Psoas muscle (tissue), 8 donors: ENCODE results near the gene EREG. TPM values are rescaled to one million over a fixed set of nuclear protein-coding genes. Genes with fewer than 3 reads are reported as not detected.

Experiments used
- ATAC-seq, 4 donors: fragments of 200-7000 bp; cut with Tn5 transposase; one replicate each; pipeline ENCODE4 v1.9.1; 2020; ENCODE audit warnings: moderate library complexity in 3 of 4, mild to moderate bottlenecking in 2 of 4
- DNase-seq, 2 donors: peaks; one replicate each; pipeline ENCODE4 v3.0.0-alpha.2; 2020
- H3K27ac ChIP-seq: fragments of 200-600 bp; one replicate; pipeline ENCODE4 v1.8.0; 2022
- H3K27me3 ChIP-seq, 3 donors: fragments of 200-600 bp in 1 of 3; one replicate each; pipeline versions ENCODE4 v1.6.1 to v1.8.0; 2013 to 2022; ENCODE audit warnings: low read length in 2 of 3, mild to moderate bottlenecking in 2 of 3, moderate library complexity in 1 of 3; ENCODE audit not compliant: insufficient read depth in 3 of 3
- H3K36me3 ChIP-seq, 2 donors: fragments of 200-600 bp in 1 of 2; one replicate each; pipeline versions ENCODE4 v1.6.1 to v1.8.0; 2013 to 2022; ENCODE audit warnings: low read depth in 1 of 2, mild to moderate bottlenecking in 1 of 2, moderate library complexity in 1 of 2; ENCODE audit not compliant: insufficient read depth in 1 of 2
- H3K4me1 ChIP-seq: fragments of 200-600 bp; one replicate; pipeline ENCODE4 v1.8.0; 2022
- H3K4me3 ChIP-seq: fragments of 200-600 bp; one replicate; pipeline ENCODE4 v1.8.0; 2022; ENCODE audit warnings: mild to moderate bottlenecking
- H3K9me3 ChIP-seq: fragments of 200-600 bp; one replicate; pipeline ENCODE4 v1.8.0; 2022
- WGBS, 3 donors: extraction: QIAGEN DNeasy Blood & Tissue Kit; methylation state at CpG; one replicate each; pipeline versions ENCODE4 v1.1.6 to v1.1.7; 2013; 5-methylcytosine and 5-hydroxymethylcytosine counted together
- intact Hi-C, 2 donors: fragments of 100-400 bp; cut with DNase I; formaldehyde crosslinking; loops; one replicate each; pipeline versions ENCODE4 v1.11.0 to v1.14.2; 2022
- polyA plus RNA-seq, 3 donors: library from polyadenylated mRNA; stranded (reverse); fragments of 200-250 nt; gene quantifications; one replicate each; pipeline ENCODE4 v1.2.3, GENCODE V29; 2013
- total RNA-seq, 4 donors: library from RNA; stranded (reverse); fragmentation: NEBNext Ultra II Directional in 2 of 4; extraction: Animal tissue kit (Norgen Biotek cat#: 25700) in 2 of 4; gene quantifications; one replicate each; pipeline versions ENCODE4 v1.2.1 to v1.2.4, GENCODE V29; 2021 to 2023
- TF ChIP-seq, protein P1 (sequence below): fragments of 200-600 bp; IDR thresholded peaks from one replicate; pipeline ENCODE4 v1.8.0; 2022; ENCODE audit warnings: antibody characterized with exemption
- donor health status: healthy with polysubstance abuse.
- donor health status: DM: no; HTN: no; CAD: no; lungs with moderate emphysema.
- donor health status: Bipolar disorder and iron deficiency.
- donor health status: healthy.
- donor health status: DM: yes; HTN: yes; CAD: no.
- donor health status: DM: no; HTN: no; CAD: no.
- donor health status: DM: no; HTN: no; CAD: no.
- donor health status: DM: yes; HTN: yes; CAD: no.

Gene EREG
- total and polyA plus RNA-seq, 7 donors, result 0.03 to 0.20 TPM; not detected in 5

DNA sequence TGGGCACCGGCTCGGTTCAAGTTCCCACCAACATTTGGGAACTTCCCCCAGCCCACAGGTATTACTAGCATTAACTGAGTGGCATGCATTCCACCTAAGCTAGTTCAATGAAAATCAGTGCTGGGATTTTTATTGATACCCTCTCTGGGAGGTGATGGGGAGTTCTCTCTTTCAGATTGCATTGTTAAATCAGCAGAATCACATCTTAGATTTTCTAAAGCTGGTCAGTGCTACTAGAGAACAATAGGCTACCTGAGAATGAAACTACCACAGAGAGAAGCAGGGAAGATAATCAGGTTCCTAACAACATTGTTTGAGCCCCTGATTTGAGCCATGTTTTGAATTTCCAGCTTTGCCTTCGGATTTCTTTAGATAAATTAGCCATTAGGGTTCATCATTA is 40.7 kb upstream of the EREG start:
- TF ChIP-seq, protein P1, sequence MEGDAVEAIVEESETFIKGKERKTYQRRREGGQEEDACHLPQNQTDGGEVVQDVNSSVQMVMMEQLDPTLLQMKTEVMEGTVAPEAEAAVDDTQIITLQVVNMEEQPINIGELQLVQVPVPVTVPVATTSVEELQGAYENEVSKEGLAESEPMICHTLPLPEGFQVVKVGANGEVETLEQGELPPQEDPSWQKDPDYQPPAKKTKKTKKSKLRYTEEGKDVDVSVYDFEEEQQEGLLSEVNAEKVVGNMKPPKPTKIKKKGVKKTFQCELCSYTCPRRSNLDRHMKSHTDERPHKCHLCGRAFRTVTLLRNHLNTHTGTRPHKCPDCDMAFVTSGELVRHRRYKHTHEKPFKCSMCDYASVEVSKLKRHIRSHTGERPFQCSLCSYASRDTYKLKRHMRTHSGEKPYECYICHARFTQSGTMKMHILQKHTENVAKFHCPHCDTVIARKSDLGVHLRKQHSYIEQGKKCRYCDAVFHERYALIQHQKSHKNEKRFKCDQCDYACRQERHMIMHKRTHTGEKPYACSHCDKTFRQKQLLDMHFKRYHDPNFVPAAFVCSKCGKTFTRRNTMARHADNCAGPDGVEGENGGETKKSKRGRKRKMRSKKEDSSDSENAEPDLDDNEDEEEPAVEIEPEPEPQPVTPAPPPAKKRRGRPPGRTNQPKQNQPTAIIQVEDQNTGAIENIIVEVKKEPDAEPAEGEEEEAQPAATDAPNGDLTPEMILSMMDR, result no peak
- no peak overlapping the region for H3K4me3 ChIP-seq
- H3K36me3 ChIP-seq, result no peaks in the 10 kb centered on the region
- H3K9me3 ChIP-seq, result no peaks in the 10 kb centered on the region
- H3K4me1 ChIP-seq, result no peaks in the 10 kb centered on the region
- ATAC-seq, result no peak
- intact Hi-C loops, result no loop called here
- peaks cover 0 to 9% (median 0%) of the 10 kb centered on the region in 3 donors for H3K27me3 ChIP-seq
- WGBS, 3 donors, result 74 to 84% (median 74%) methylated on average over 3 of the region's 3 CpGs
- DNase-seq, result no peak
- no peak overlapping the region for H3K27ac ChIP-seq

DNA sequence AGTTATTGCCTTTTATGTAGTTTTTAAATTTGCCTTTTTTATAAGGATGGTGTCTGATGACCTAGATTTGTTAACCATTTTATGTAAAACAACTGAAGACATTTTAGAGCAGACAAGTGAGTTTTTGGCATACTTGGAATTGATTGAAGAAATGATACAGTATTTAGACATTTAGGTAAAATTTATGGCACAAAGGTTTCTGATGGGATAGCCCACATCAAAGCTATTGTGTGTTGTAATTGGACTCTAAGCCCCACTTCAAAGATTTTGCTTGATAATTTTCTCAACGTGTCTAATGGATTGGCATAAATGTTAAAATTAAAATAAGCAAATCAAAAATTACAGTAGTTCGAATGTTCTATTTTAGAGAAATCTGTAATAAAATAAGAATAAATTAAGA is 39.1 kb upstream of the EREG start:
- Histone ChIP-seq H3K9me3 (no peaks in the 10 kb centered on the region), H3K4me1 (no peaks in the 10 kb centered on the region), H3K27me3 (peaks cover 0 to 9% (median 0%) of the 10 kb centered on the region in 3 donors), H3K27ac (no peak overlapping the region), H3K36me3 (no peaks in the 10 kb centered on the region), H3K4me3 (no peak overlapping the region)
- ATAC-seq (no peak), DNase-seq (no peak)
- intact Hi-C loops, result no loop called here
- 44 to 60% (median 46%) methylated on average over 2 of the region's 2 CpGs for WGBS, 3 donors
- TF ChIP-seq, protein P1, result no peak

DNA sequence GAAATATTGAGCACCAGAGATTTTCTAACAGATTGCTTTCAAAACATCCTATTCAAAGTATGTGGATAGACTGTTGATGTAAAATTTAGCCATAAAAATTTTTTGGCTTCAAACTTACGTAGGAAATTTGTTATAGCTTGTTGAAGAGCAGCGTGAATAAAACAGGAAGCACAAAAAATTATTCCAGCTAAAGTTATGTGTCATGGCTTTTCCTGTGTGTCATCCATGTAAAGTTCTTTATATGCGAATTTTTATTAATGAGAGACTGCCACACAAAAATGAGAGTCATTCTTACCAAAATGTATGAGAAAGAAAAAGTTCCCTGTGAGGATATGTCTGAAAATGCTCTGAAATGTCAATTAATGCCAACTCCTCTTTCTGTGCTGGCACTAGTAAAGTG is 37.2 kb upstream of the EREG start:
- no peaks in the 10 kb centered on the region for H3K4me1 ChIP-seq
- TF ChIP-seq, protein P1, result no peak
- H3K4me3 ChIP-seq, result no peak overlapping the region
- ATAC-seq (no peak), DNase-seq (no peak)
- peaks cover 0 to 9% (median 0%) of the 10 kb centered on the region in 3 donors for H3K27me3 ChIP-seq
- no peaks in the 10 kb centered on the region for H3K9me3 ChIP-seq
- H3K36me3 ChIP-seq, result no peaks in the 10 kb centered on the region
- intact Hi-C loops, result no loop called here
- no peak overlapping the region for H3K27ac ChIP-seq
- 20 to 27% (median 26%) methylated on average over 3 of the region's 3 CpGs for WGBS, 3 donors

GRCh38 chr4:74328501-74328900 is 36.4 kb upstream of the EREG start:
- H3K27me3 ChIP-seq, result peaks cover 0 to 9% (median 0%) of the 10 kb centered on the region in 3 donors
- no peak for ATAC-seq
- no peaks in the 10 kb centered on the region for H3K9me3 ChIP-seq
- no peak overlapping the region for H3K27ac ChIP-seq
- 84 to 90% (median 86%) methylated on average over 1 of the region's 1 CpG for WGBS, 3 donors
- no peaks in the 10 kb centered on the region for H3K4me1 ChIP-seq
- DNase-seq, result no peak
- intact Hi-C loops, result no loop called here
- TF ChIP-seq, protein P1, result no peak
- no peak overlapping the region for H3K4me3 ChIP-seq
- H3K36me3 ChIP-seq, result no peaks in the 10 kb centered on the region

GRCh38 chr4:74329307-74329706 is 35.6 kb upstream of the EREG start:
- Histone ChIP-seq H3K27me3 (peaks cover 0 to 12% (median 0%) of the 10 kb centered on the region in 3 donors), H3K4me1 (no peaks in the 10 kb centered on the region), H3K36me3 (no peaks in the 10 kb centered on the region), H3K9me3 (no peaks in the 10 kb centered on the region), H3K27ac (no peak overlapping the region), H3K4me3 (no peak overlapping the region)
- TF ChIP-seq, protein P1, result no peak
- no peak for ATAC-seq
- DNase-seq, result no peak
- intact Hi-C loops, result no loop called here
